Measurements from ENCODE around the gene NEXN. TPM values are rescaled to one million over a fixed set of nuclear protein-coding genes. Genes with fewer than 3 reads are reported as not detected.

The NEXN gene
- total and polyA plus RNA-seq, 4 donors: 7.6 to 20.9 (median 12.5) TPM

DNA sequence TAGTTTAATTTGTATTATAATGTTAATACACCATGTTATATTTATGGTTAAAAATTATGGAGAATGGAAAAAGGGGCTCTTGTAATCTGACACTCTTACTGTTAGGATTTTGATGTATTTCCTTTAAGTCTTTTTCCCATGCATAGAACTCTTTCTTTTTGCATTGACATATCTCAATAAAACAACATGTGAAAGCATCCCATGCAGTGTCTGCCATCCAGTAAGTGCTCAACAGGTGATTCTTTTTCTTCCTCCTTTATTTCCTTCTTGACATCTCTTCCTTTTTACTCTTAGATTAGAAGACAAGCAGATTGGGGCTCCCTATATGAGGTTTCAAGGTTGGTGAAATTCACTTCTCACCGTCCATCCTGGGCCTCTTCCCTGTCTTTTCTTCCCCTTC is 2.8 kb downstream of the NEXN start:
- ATAC-seq (ENCODE audit: insufficient read depth, low FRiP score) (no peak), DNase-seq (no peak)
- Histone ChIP-seq H3K9me3 (ENCODE audit: control insufficient read depth in 4 of 4, insufficient read depth in 3 of 4, low read length in 3 of 4) (peaks cover 0 to 1% (median 0%) of the 10 kb centered on the region in 4 donors), H3K9ac (ENCODE audit: insufficient read depth in 1 of 2, low read length in 2 of 2) (no peak overlapping the region), H3K4me3 (no peak overlapping the region), H3K4me1 (ENCODE audit: control insufficient read depth in 5 of 5, insufficient read depth in 5 of 5, low read length in 5 of 5) (peaks cover 0 to 21% (median 0%) of the 10 kb centered on the region in 5 donors), H3K27ac (ENCODE audit: low read depth in 1 of 2, low read length in 1 of 2) (peak overlapping the region in 1 of 2 donors; percentile 94), H3K27me3 (ENCODE audit: control insufficient read depth in 3 of 3, insufficient read depth in 3 of 3, low read length in 2 of 3) (no peaks in the 10 kb centered on the region), H3K36me3 (ENCODE audit: control insufficient read depth in 4 of 4, insufficient read depth in 4 of 4, low read length in 4 of 4) (peaks cover 0 to 7% (median under 1%) of the 10 kb centered on the region in 4 donors)
- WGBS, 2 donors: 96 to 97% methylated on average over 1 of the region's 1 CpG
- TF ChIP-seq, protein P1, sequence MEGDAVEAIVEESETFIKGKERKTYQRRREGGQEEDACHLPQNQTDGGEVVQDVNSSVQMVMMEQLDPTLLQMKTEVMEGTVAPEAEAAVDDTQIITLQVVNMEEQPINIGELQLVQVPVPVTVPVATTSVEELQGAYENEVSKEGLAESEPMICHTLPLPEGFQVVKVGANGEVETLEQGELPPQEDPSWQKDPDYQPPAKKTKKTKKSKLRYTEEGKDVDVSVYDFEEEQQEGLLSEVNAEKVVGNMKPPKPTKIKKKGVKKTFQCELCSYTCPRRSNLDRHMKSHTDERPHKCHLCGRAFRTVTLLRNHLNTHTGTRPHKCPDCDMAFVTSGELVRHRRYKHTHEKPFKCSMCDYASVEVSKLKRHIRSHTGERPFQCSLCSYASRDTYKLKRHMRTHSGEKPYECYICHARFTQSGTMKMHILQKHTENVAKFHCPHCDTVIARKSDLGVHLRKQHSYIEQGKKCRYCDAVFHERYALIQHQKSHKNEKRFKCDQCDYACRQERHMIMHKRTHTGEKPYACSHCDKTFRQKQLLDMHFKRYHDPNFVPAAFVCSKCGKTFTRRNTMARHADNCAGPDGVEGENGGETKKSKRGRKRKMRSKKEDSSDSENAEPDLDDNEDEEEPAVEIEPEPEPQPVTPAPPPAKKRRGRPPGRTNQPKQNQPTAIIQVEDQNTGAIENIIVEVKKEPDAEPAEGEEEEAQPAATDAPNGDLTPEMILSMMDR (IDR thresholded peaks at IDR 0.05; ENCODE audit: control extremely low read depth, extremely low read depth): no peak

- DNase-seq (no peak), ATAC-seq (ENCODE audit: insufficient read depth, low FRiP score) (no peak)
- H3K27me3 ChIP-seq (ENCODE audit: control insufficient read depth in 3 of 3, insufficient read depth in 3 of 3, low read length in 2 of 3): no peaks in the 10 kb centered on the region
- H3K4me1 ChIP-seq (ENCODE audit: control insufficient read depth in 5 of 5, insufficient read depth in 5 of 5, low read length in 5 of 5): peaks cover 0 to 2% (median 0%) of the 10 kb centered on the region in 5 donors
- H3K9me3 ChIP-seq (ENCODE audit: control insufficient read depth in 4 of 4, insufficient read depth in 3 of 4, low read length in 3 of 4): no peaks in the 10 kb centered on the region
- no peak overlapping the region for H3K4me3 ChIP-seq
- peaks cover 0 to 3% (median 0%) of the 10 kb centered on the region in 4 donors for H3K36me3 ChIP-seq (ENCODE audit: control insufficient read depth in 4 of 4, insufficient read depth in 4 of 4, low read length in 4 of 4)
- no peak overlapping the region for H3K9ac ChIP-seq (ENCODE audit: insufficient read depth in 1 of 2, low read length in 2 of 2)
- H3K27ac ChIP-seq (ENCODE audit: low read depth in 1 of 2, low read length in 1 of 2): peak overlapping the region in 1 of 2 donors; percentile 83
- WGBS, 2 donors: 78 to 81% methylated on average over 4 of the region's 4 CpGs
- TF ChIP-seq, protein P1 (IDR thresholded peaks at IDR 0.05; ENCODE audit: control extremely low read depth, extremely low read depth): no peak
Observed at GRCh38 chr1:77899647-77900320, 11.4 kb downstream of the NEXN start.

- Histone ChIP-seq H3K27ac (ENCODE audit: low read depth in 1 of 2, low read length in 1 of 2) (peak overlapping the region in 1 of 2 donors; percentile 33), H3K9ac (ENCODE audit: insufficient read depth in 1 of 2, low read length in 2 of 2) (no peak overlapping the region), H3K4me3 (no peak overlapping the region), H3K9me3 (ENCODE audit: control insufficient read depth in 4 of 4, insufficient read depth in 3 of 4, low read length in 3 of 4) (no peaks in the 10 kb centered on the region), H3K27me3 (ENCODE audit: control insufficient read depth in 3 of 3, insufficient read depth in 3 of 3, low read length in 2 of 3) (no peaks in the 10 kb centered on the region), H3K4me1 (ENCODE audit: control insufficient read depth in 5 of 5, insufficient read depth in 5 of 5, low read length in 5 of 5) (peaks cover 0 to 2% (median 0%) of the 10 kb centered on the region in 5 donors), H3K36me3 (ENCODE audit: control insufficient read depth in 4 of 4, insufficient read depth in 4 of 4, low read length in 4 of 4) (peaks cover 0 to 3% (median 1%) of the 10 kb centered on the region in 4 donors)
- TF ChIP-seq, protein P1 (IDR thresholded peaks at IDR 0.05; ENCODE audit: control extremely low read depth, extremely low read depth): peak; percentile 21
- DNase-seq: peak; percentile 49 to 77 (median 65)
- WGBS, 2 donors: 21 to 32% methylated on average over 4 of the region's 4 CpGs
- peak; percentile 53 for ATAC-seq (ENCODE audit: insufficient read depth, low FRiP score)
Observed at GRCh38 chr1:77900687-77901293, 12.4 kb downstream of the NEXN start.

Data from lung (tissue), 12 donors.